Measurements from ENCODE around the gene CCDC47. TPM values are rescaled to one million over a fixed set of nuclear protein-coding genes. Genes with fewer than 3 reads are reported as not detected.
"Not testable (repeated sequence)": the region's sequence is repeated elsewhere in the genome, so short reads cannot be mapped to it uniquely, and the experiment has no call there.

CCDC47 gene
- total RNA-seq, 4 donors from 2014 or later = 79.8 to 91.8 (median 89.1) TPM

- no peak overlapping the region for H3K4me3 ChIP-seq
- H3K9me3 ChIP-seq = no peaks in the 10 kb centered on the region
- no peaks in the 10 kb centered on the region for H3K4me1 ChIP-seq
- H3K36me3 ChIP-seq = peaks cover 0 to 32% (median 0%) of the 10 kb centered on the region in 3 donors
- no peak for DNase-seq
- H3K27ac ChIP-seq = no peak overlapping the region
- no peak for TF ChIP-seq CTCF (IDR thresholded peaks at IDR 0.05)
- TF ChIP-seq POLR2A (IDR thresholded peaks at IDR 0.05) = no peak
- no peaks in the 10 kb centered on the region for H3K27me3 ChIP-seq
Observed at GRCh38 chr17:63722403-63722802, 51.0 kb downstream of the CCDC47 start.

- not testable (repeated sequence) for H3K27ac ChIP-seq, H3K9me3 ChIP-seq, DNase-seq, H3K36me3 ChIP-seq, H3K4me1 ChIP-seq, H3K27me3 ChIP-seq, H3K4me3 ChIP-seq
Observed at GRCh38 chr17:63720194-63720593, 53.2 kb downstream of the CCDC47 start.

- TF ChIP-seq POLR2A (IDR thresholded peaks at IDR 0.05) (no peak), CTCF (IDR thresholded peaks at IDR 0.05) (no peak)
- Histone ChIP-seq H3K27ac (no peak overlapping the region), H3K9me3 (no peaks in the 10 kb centered on the region), H3K36me3 (peaks cover 0 to 5% (median 0%) of the 10 kb centered on the region in 3 donors), H3K4me3 (no peak overlapping the region), H3K4me1 (no peaks in the 10 kb centered on the region), H3K27me3 (no peaks in the 10 kb centered on the region)
- no peak for DNase-seq
Observed at GRCh38 chr17:63718988-63719387, 54.4 kb downstream of the CCDC47 start.

GRCh38 chr17:63716426-63716825 lies 57.0 kb downstream of the CCDC47 start:
- Histone ChIP-seq H3K4me1 (no peaks in the 10 kb centered on the region), H3K27me3 (no peaks in the 10 kb centered on the region), H3K27ac (no peak overlapping the region), H3K36me3 (peaks cover 0 to 22% (median 0%) of the 10 kb centered on the region in 3 donors), H3K4me3 (no peak overlapping the region), H3K9me3 (no peaks in the 10 kb centered on the region)
- TF ChIP-seq POLR2A (IDR thresholded peaks at IDR 0.05) (no peak), CTCF (IDR thresholded peaks at IDR 0.05) (no peak)
- no peak for DNase-seq

- Histone ChIP-seq H3K27me3 (no peaks in the 10 kb centered on the region), H3K4me1 (no peaks in the 10 kb centered on the region), H3K4me3 (no peak overlapping the region), H3K36me3 (peaks cover 0 to 39% (median 0%) of the 10 kb centered on the region in 3 donors), H3K27ac (no peak overlapping the region), H3K9me3 (no peaks in the 10 kb centered on the region)
- TF ChIP-seq CTCF (IDR thresholded peaks at IDR 0.05) (no peak), POLR2A (IDR thresholded peaks at IDR 0.05) (no peak)
- no peak for DNase-seq
Observed at GRCh38 chr17:63714550-63715277, 58.7 kb downstream of the CCDC47 start.

- Histone ChIP-seq H3K4me1 (peaks cover 0 to 11% (median 5%) of the 10 kb centered on the region in 4 donors), H3K27ac (no peak overlapping the region), H3K27me3 (no peaks in the 10 kb centered on the region), H3K36me3 (peaks cover 0 to 74% (median 0%) of the 10 kb centered on the region in 3 donors), H3K9me3 (no peaks in the 10 kb centered on the region), H3K4me3 (no peak overlapping the region)
- DNase-seq = peak in 1 of 3 donors; percentile 34
- TF ChIP-seq CTCF (IDR thresholded peaks at IDR 0.05) (no peak), POLR2A (IDR thresholded peaks at IDR 0.05) (no peak)
Observed at GRCh38 chr17:63709110-63709509, 64.3 kb downstream of the CCDC47 start.
